ENCODE data around the gene DYDC1. TPM values are rescaled to one million over a fixed set of nuclear protein-coding genes. Genes with fewer than 3 reads are reported as not detected.

Gene DYDC1
- total and polyA plus RNA-seq, 2 of the 13 experiments (the other 11 are each of a cell fraction or from before 2014, with no cell fraction given), result not detected

- TF ChIP-seq HDAC1 (CRISPR knock-in tag; IDR thresholded peaks at IDR 0.05), result no peak
- TF ChIP-seq PHF5A (CRISPR knock-in tag; IDR thresholded peaks at IDR 0.05; ENCODE audit: low read depth, unreplicated experiment), result no peak
- no peak; the same call in 1 of the 2 replicates for TF ChIP-seq ZNF143 (CRISPR knock-in tag; IDR thresholded peaks at IDR 0.05)
- no peak for TF ChIP-seq ZBTB34 (CRISPR knock-in tag; IDR thresholded peaks at IDR 0.05)
- no peak for TF ChIP-seq GZF1 (CRISPR knock-in tag; IDR thresholded peaks at IDR 0.05)
- TF ChIP-seq ZNF251 (CRISPR knock-in tag; IDR thresholded peaks at IDR 0.05), result no peak
- peak; percentile 25; the same call in 1 of the 2 replicates for TF ChIP-seq ZFP36L1 (CRISPR knock-in tag; IDR thresholded peaks at IDR 0.05)
- no peak for TF ChIP-seq NFIC (IDR thresholded peaks at IDR 0.05; ENCODE audit: low read length)
- no peak for TF ChIP-seq ZSCAN21 (CRISPR knock-in tag; IDR thresholded peaks at IDR 0.05; ENCODE audit: borderline replicate concordance)
- TF ChIP-seq ZSCAN22 (CRISPR knock-in tag; IDR thresholded peaks at IDR 0.05), result no peak
- peak; percentile 73 for TF ChIP-seq XRCC5 (optimal IDR thresholded peaks at IDR 0.05; ENCODE audit: low read length)
- TF ChIP-seq NCOA5 (CRISPR knock-in tag; IDR thresholded peaks at IDR 0.05), result no peak
- TF ChIP-seq LBX2 (CRISPR knock-in tag; IDR thresholded peaks at IDR 0.05; ENCODE audit: borderline replicate concordance), result no peak
- TF ChIP-seq JARID2 (CRISPR knock-in tag; IDR thresholded peaks at IDR 0.05; ENCODE audit: insufficient replicate concordance), result no peak
- no peak for TF ChIP-seq HOMEZ (CRISPR knock-in tag; IDR thresholded peaks at IDR 0.05; ENCODE audit: low read depth)
- 0 out of 2 replicates have a peak, but pooled peaks have one; percentile 12 for TF ChIP-seq KAT8 (CRISPR knock-in tag; IDR thresholded peaks at IDR 0.05)
- peak; percentile 46; the same call in 1 of the 2 replicates for TF ChIP-seq ZNF274 (CRISPR knock-in tag; IDR thresholded peaks at IDR 0.05)
- no peak for TF ChIP-seq HNRNPLL (IDR thresholded peaks at IDR 0.05; ENCODE audit: low read depth, low read length, poor library complexity, severe bottlenecking)
- TF ChIP-seq EZH2 (conservative IDR thresholded peaks at IDR 0.05; ENCODE audit: low read depth, low read length), result no peak
- peak in 1 of 2 experiments; percentile 50; a peak in 2 of 4 replicates for TF ChIP-seq EP300 (IDR thresholded peaks at IDR 0.05; ENCODE audit: low read depth in 2 of 2, low read length in 2 of 2)
- TF ChIP-seq EP300 (CRISPR knock-in tag; IDR thresholded peaks at IDR 0.05; ENCODE audit: borderline replicate concordance), result peak; percentile 24; the same call in 1 of the 2 replicates
- no peak for TF ChIP-seq ZNF556 (CRISPR knock-in tag; IDR thresholded peaks at IDR 0.05; ENCODE audit: borderline replicate concordance)
- no peak for TF ChIP-seq NPAS2 (CRISPR knock-in tag; IDR thresholded peaks at IDR 0.05; ENCODE audit: borderline replicate concordance)
- TF ChIP-seq THRA (CRISPR knock-in tag; IDR thresholded peaks at IDR 0.05; ENCODE audit: borderline replicate concordance), result peak; percentile 12; the same call in 1 of the 2 replicates
- TF ChIP-seq PAX8 (CRISPR knock-in tag; IDR thresholded peaks at IDR 0.05; ENCODE audit: borderline replicate concordance), result no peak
- peak; percentile 82 for TF ChIP-seq FOXK2 (IDR thresholded peaks at IDR 0.05)
These were observed 66.9 kb downstream of the DYDC1 start, which contains the start of gene MAT1A (continued) for GRCh38 chr10:80289451-80290287.

Measured in HepG2 (cell line).